ENCODE data around the gene FOLH1.
"Not testable (repeated sequence)": the region's sequence is repeated elsewhere in the genome, so short reads cannot be mapped to it uniquely, and the experiment has no call there.

GRCh38 chr11:49233019-49233418 is 24.6 kb upstream of the FOLH1 start:
- TF ChIP-seq CTCF (IDR thresholded peaks at IDR 0.05; ENCODE audit: low read depth, low read length); EZH2phosphoT487 (IDR thresholded peaks at IDR 0.05; ENCODE audit: low read depth): not testable (repeated sequence)

All from OCI-LY3 (cell line).